Suprapubic skin (tissue), 4 donors: Measurements from ENCODE around the gene TRPM7. TPM values are rescaled to one million over a fixed set of nuclear protein-coding genes. Genes with fewer than 3 reads are reported as not detected.

ENCODE experiments used
- DNase-seq, 2 donors: peaks; one replicate each; pipeline ENCODE4 v3.0.0-alpha.2; 2019; ENCODE audit warnings: low spot score in 2 of 2
- H3K27ac ChIP-seq: fragments of 200-600 bp; sonication (generic); one replicate; pipeline ENCODE4 v1.5.1; 2019
- H3K27me3 ChIP-seq: fragments of 200-600 bp; sonication (generic); one replicate; pipeline ENCODE4 v1.5.1; 2019
- H3K36me3 ChIP-seq: fragments of 200-600 bp; sonication (generic); one replicate; pipeline ENCODE4 v1.5.1; 2019
- H3K4me1 ChIP-seq: fragments of 200-600 bp; sonication (generic); one replicate; pipeline ENCODE4 v1.5.1; 2019
- H3K4me3 ChIP-seq: fragments of 200-600 bp; sonication (generic); one replicate; pipeline ENCODE4 v1.5.1; 2019; ENCODE audit warnings: mild to moderate bottlenecking
- H3K9me3 ChIP-seq: fragments of 200-600 bp; sonication (generic); one replicate; pipeline ENCODE4 v1.5.1; 2019
- EP300 ChIP-seq: sonication (generic); formaldehyde crosslinking; IDR thresholded peaks from one replicate; pipeline ENCODE4 v1.6.1; 2017; ENCODE audit warnings: antibody characterized with exemption
- POLR2A ChIP-seq, 2 donors: fragments of 450-650 bp; IDR thresholded peaks; one replicate each; pipeline ENCODE4 v1.6.1; 2017; ENCODE audit warnings: antibody characterized with exemption in 2 of 2, mild to moderate bottlenecking in 2 of 2, moderate library complexity in 2 of 2
- POLR2AphosphoS5 ChIP-seq, 3 donors: sonication (generic); formaldehyde crosslinking; IDR thresholded peaks; one replicate each; pipeline ENCODE4 v1.6.1; 2017; ENCODE audit warnings: antibody characterized with exemption in 3 of 3
- WGBS: methylation state at CpG from one replicate; pipeline ENCODE4 v1.1.5; 2018; 5-methylcytosine and 5-hydroxymethylcytosine counted together
- total RNA-seq, 4 donors: library from RNA; depleted of rRNA; stranded (reverse); fragments of >200 nt; gene quantifications; one replicate each; pipeline ENCODE4 v1.1.0, GENCODE V29; 2016
- TF ChIP-seq, protein P1 (sequence below), 2 donors: fragments of 200-600 bp in 1 of 2; fragments of 450-650 bp in 1 of 2; sonication (generic) in 1 of 2; IDR thresholded peaks; one replicate each; pipeline ENCODE4 v1.5.1; 2016 to 2019; ENCODE audit warnings: antibody characterized with exemption in 2 of 2, mild to moderate bottlenecking in 1 of 2, moderate library complexity in 1 of 2

The TRPM7 gene
- total RNA-seq, 4 donors from 2014 or later = 30.8 to 72.0 (median 35.5) TPM

DNA sequence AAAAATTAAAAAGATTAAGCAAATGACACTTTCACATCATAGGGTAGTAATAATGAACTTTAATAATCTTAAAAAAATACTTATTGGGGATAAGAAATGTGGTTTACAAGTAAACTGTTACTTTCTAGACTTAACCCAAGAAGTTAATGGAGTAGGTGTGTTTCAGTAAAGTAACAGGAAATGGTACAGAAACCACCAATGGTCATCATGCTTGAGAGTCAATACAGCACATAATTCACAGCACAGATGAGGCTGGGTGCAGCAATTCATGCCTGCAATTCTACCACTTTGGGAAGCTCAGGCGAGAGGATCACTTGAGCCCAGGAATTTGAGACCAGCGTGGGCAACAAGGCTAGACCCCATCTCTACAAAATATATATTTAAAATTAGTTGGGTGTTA, 128.6 kb downstream of the TRPM7 start:
- Histone ChIP-seq H3K27me3 (no peaks in the 10 kb centered on the region), H3K9me3 (no peaks in the 10 kb centered on the region), H3K4me1 (no peaks in the 10 kb centered on the region), H3K36me3 (peaks cover 35% of the 10 kb centered on the region), H3K27ac (no peak overlapping the region), H3K4me3 (no peak overlapping the region)
- TF ChIP-seq, protein P1, sequence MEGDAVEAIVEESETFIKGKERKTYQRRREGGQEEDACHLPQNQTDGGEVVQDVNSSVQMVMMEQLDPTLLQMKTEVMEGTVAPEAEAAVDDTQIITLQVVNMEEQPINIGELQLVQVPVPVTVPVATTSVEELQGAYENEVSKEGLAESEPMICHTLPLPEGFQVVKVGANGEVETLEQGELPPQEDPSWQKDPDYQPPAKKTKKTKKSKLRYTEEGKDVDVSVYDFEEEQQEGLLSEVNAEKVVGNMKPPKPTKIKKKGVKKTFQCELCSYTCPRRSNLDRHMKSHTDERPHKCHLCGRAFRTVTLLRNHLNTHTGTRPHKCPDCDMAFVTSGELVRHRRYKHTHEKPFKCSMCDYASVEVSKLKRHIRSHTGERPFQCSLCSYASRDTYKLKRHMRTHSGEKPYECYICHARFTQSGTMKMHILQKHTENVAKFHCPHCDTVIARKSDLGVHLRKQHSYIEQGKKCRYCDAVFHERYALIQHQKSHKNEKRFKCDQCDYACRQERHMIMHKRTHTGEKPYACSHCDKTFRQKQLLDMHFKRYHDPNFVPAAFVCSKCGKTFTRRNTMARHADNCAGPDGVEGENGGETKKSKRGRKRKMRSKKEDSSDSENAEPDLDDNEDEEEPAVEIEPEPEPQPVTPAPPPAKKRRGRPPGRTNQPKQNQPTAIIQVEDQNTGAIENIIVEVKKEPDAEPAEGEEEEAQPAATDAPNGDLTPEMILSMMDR (IDR thresholded peaks at IDR 0.05) = no peak
- no peak for TF ChIP-seq POLR2A (IDR thresholded peaks at IDR 0.05)
- no peak for TF ChIP-seq EP300
- no peak for TF ChIP-seq POLR2AphosphoS5 (IDR thresholded peaks at IDR 0.05)
- no peak for DNase-seq
- WGBS = 100% methylated on average over 2 of the region's 2 CpGs

DNA sequence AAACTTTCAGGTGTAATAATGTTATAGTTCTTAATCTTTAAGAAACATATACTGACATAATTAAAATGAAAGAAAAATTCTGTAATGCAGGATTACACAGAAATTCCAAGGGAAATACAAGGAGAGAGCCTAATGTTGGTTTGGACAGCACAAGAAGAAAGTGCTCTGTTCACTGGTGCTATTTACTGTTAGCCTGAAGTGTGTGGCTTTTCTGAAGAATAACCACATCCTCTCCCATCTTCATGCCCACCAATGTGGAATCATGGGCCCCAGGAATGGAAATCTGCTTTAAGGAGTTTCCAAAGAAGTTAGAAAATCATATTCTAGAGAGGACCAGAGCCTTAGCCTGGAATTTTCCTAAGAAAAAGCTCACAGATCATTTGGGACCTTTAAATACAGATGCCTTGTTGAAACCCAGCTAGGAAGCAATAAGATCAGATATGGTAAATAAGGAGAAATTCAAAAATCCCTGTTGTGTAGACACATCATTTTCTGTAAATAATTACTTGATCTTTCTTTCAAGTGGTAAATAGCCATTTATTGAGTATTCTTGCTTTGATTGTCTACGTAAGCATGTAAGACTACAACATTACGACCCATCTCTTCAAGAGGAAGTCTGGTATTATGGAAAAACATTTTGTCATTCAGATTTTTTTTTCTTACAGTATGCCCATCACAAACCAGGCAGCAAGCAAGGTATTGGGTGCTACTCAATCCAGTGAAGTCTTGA, 129.8 kb downstream of the TRPM7 start:
- no peaks in the 10 kb centered on the region for H3K27me3 ChIP-seq
- H3K4me1 ChIP-seq = no peaks in the 10 kb centered on the region
- TF ChIP-seq, protein P1 (IDR thresholded peaks at IDR 0.05) = no peak
- TF ChIP-seq POLR2AphosphoS5 (IDR thresholded peaks at IDR 0.05) = no peak
- no peak for TF ChIP-seq EP300
- TF ChIP-seq POLR2A (IDR thresholded peaks at IDR 0.05) = no peak
- H3K4me3 ChIP-seq = no peak overlapping the region
- H3K9me3 ChIP-seq = no peaks in the 10 kb centered on the region
- DNase-seq = no peak
- H3K36me3 ChIP-seq = peaks cover 28% of the 10 kb centered on the region
- no peak overlapping the region for H3K27ac ChIP-seq
- WGBS = 93% methylated on average over 2 of the region's 2 CpGs

DNA sequence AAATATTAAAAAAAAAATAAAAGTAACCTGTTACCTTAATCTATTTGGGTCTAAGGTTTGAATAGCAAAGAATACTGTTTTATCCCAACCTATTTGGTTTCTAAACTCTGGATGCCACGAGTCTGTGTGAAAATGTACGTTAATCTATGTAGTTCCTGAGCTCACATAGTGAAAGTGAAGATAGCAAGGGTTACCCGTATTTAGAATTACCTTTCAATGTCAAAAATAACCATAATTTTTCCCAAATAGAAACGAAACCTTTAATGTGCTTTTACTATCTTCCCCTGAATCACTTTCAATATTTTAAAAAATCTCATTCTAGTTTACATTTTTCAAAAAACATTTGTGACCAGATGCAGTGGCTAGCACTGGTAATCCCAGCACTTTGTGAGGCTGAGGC, 134.4 kb downstream of the TRPM7 start:
- H3K27me3 ChIP-seq = no peaks in the 10 kb centered on the region
- WGBS = 76% methylated on average over 4 of the region's 4 CpGs
- no peak overlapping the region for H3K4me3 ChIP-seq
- TF ChIP-seq POLR2A (IDR thresholded peaks at IDR 0.05) (no peak), POLR2AphosphoS5 (IDR thresholded peaks at IDR 0.05) (no peak), EP300 (no peak)
- no peaks in the 10 kb centered on the region for H3K9me3 ChIP-seq
- H3K36me3 ChIP-seq = no peaks in the 10 kb centered on the region
- no peaks in the 10 kb centered on the region for H3K4me1 ChIP-seq
- DNase-seq = no peak
- no peak overlapping the region for H3K27ac ChIP-seq

DNA sequence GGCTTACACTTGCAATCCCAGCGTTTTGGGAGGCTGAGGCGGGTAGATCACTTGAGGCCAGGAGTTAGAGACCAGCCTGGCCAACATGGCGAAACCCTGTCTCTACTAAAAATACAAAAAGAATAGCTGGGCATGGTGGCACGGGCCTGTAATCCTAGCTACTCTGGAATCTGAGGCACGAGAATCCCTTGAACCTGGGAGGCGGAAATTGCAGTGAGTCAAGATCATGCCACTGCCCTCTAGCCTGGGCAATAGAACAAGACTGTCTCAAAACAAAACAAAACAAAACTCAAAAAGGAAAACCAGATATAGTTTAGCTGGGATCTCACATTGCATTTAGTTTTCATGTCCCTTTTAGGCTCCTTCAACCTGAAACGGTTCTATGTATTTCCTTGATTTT, 137.3 kb downstream of the TRPM7 start:
- no peaks in the 10 kb centered on the region for H3K27me3 ChIP-seq
- H3K4me3 ChIP-seq = no peak overlapping the region
- H3K4me1 ChIP-seq = no peaks in the 10 kb centered on the region
- TF ChIP-seq POLR2A (IDR thresholded peaks at IDR 0.05) (no peak), POLR2AphosphoS5 (IDR thresholded peaks at IDR 0.05) (no peak), EP300 (no peak)
- TF ChIP-seq, protein P1 (IDR thresholded peaks at IDR 0.05) = no peak
- H3K36me3 ChIP-seq = no peaks in the 10 kb centered on the region
- H3K9me3 ChIP-seq = no peaks in the 10 kb centered on the region
- H3K27ac ChIP-seq = no peak overlapping the region
- 82% methylated on average over 7 of the region's 7 CpGs for WGBS
- DNase-seq = no peak

DNA sequence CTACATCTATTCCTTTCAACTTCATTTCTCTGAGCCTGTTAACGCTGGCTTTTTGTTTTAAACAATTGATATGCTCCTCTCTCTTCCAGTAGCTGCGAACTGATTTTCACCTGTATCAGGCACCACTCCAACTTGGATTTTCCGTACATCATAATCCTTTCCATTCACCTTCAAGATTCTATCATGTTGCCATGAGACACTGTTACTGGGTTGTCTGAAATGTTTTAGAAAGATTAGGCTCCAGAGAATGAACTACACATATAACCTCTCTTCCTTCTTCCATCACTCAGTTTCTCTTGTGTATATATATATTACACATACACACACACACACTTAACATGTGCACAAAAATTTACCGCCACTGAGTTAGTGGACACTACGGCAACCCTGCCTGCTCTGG, 140.0 kb downstream of the TRPM7 start, which contains the start of gene USP50:
Gene USP50 (minus strand): TSS at position 101 of the 400 bp plus-strand sequence. CDS start 141 bp downstream, outside the sequence.
- Histone ChIP-seq H3K27me3 (no peaks in the 10 kb centered on the region), H3K27ac (no peak within 1 kb of the TSS), H3K4me1 (no peaks in the 10 kb centered on the region), H3K4me3 (no peak within 1 kb of the TSS), H3K36me3 (no peaks in the 10 kb centered on the region), H3K9me3 (no peaks in the 10 kb centered on the region)
- no peak for DNase-seq
- TF ChIP-seq POLR2A (IDR thresholded peaks at IDR 0.05) = no peak
- TF ChIP-seq, protein P1 (IDR thresholded peaks at IDR 0.05) = no peak
- TF ChIP-seq POLR2AphosphoS5 (IDR thresholded peaks at IDR 0.05) = no peak
- TF ChIP-seq EP300 = no peak
- WGBS = 81% methylated on average over 5 of the region's 5 CpGs
